GM12878 (cell line): ENCODE measurements around the gene HIVEP1.

Source experiments
- ASH2L ChIP-seq: fragments of 300-600, 200-600 bp; sonication (generic); IDR thresholded peaks from 2 replicates; pipeline ENCODE4 v1.6.1; 2017; ENCODE audit warnings: low read depth, mild to moderate bottlenecking, borderline replicate concordance
- BRCA1 ChIP-seq: IDR thresholded peaks from 2 replicates; pipeline ENCODE4 v1.6.1; 2011; ENCODE audit warnings: low read depth, low read length, improper control_type of control experiment
- CTCF ChIP-seq, 3 experiments: IDR thresholded peaks in 2 of 3; conservative IDR thresholded peaks in 1 of 3; 2 replicates each; pipeline ENCODE4 v1.5.1; 2011; ENCODE audit warnings: low read depth in 3 of 3, low read length in 3 of 3, mild to moderate bottlenecking in 3 of 3, control low read depth in 2 of 3, moderate library complexity in 2 of 3, inconsistent platforms in 1 of 3, mixed read lengths in 1 of 3; ENCODE audit not compliant: control insufficient read depth in 2 of 3, insufficient read depth in 1 of 3; ENCODE audit errors: extremely low read depth in 1 of 3
- FOS ChIP-seq: IDR thresholded peaks from 3 replicates; pipeline ENCODE4 v1.6.1; 2011; ENCODE audit warnings: borderline replicate concordance; ENCODE audit not compliant: insufficient read length; ENCODE audit errors: extremely low read depth
- NFIC ChIP-seq: IDR thresholded peaks from 2 replicates; pipeline ENCODE4 v1.6.1; 2012; ENCODE audit warnings: low read depth, mild to moderate bottlenecking, inconsistent platforms, low read length, moderate library complexity
- NRF1 ChIP-seq: conservative IDR thresholded peaks from 2 replicates; pipeline ENCODE4 v1.6.1; 2011; ENCODE audit warnings: mild to moderate bottlenecking, low read depth, low read length, improper control_type of control experiment
- RFX5 ChIP-seq: IDR thresholded peaks from 2 replicates; pipeline ENCODE4 v1.6.1; 2011; ENCODE audit warnings: low read depth, low read length, improper control_type of control experiment

DNA sequence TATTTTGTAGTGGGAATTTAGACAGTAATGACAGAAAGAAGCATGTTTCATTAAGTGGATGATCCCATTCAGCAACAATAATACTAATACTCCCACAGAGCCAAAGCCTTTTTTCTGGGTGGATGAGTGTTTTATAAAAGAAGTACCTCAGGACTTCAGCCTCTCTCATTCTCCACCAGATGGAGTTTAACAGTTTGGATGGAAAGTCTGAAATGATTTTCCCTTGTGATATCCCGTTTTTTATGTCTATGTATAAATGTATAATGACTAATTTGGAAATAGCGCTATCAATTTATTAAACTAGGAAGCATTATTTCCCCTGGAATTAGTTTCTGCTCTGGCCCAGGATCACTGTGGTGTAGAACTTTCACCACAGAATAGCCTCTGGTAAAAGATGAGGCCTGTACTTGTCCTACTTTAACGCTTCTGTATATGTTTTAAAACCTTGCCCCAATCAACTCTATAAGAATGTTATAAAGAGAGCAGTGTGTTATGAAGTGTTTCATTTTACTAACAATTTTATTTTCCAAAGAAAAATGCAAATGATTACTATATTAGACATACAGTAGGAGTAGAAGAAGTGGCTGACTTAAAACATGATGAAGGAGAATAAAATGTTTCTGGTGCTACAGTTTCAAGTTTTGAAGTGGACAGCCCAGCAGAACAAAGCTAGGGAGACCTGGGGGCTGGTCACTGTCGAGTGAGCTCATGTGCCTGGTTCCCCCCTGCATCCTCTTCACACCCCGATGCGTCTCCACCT lies 135.6 kb downstream of the HIVEP1 start:
- no peak for TF ChIP-seq CTCF (IDR thresholded peaks at IDR 0.05 in 2 of 3, conservative IDR thresholded peaks at IDR 0.05 in 1 of 3; ENCODE audit: control insufficient read depth in 2 of 3, extremely low read depth in 1 of 3, insufficient read depth in 1 of 3, low read depth in 3 of 3, low read length in 3 of 3)
- no peak for TF ChIP-seq FOS
- no peak for TF ChIP-seq RFX5
- no peak for TF ChIP-seq NFIC
- TF ChIP-seq BRCA1 = no peak
- TF ChIP-seq NRF1 = no peak
- TF ChIP-seq ASH2L = no peak
